ENCODE data around the gene C19orf33. TPM values are rescaled to one million over a fixed set of nuclear protein-coding genes. Genes with fewer than 3 reads are reported as not detected.
"Not testable (repeated sequence)": the region's sequence is repeated elsewhere in the genome, so short reads cannot be mapped to it uniquely, and the experiment has no call there.

C19orf33 gene
- 0.58 TPM in 1 of 2 replicates, not detected in the other for total RNA-seq

DNA sequence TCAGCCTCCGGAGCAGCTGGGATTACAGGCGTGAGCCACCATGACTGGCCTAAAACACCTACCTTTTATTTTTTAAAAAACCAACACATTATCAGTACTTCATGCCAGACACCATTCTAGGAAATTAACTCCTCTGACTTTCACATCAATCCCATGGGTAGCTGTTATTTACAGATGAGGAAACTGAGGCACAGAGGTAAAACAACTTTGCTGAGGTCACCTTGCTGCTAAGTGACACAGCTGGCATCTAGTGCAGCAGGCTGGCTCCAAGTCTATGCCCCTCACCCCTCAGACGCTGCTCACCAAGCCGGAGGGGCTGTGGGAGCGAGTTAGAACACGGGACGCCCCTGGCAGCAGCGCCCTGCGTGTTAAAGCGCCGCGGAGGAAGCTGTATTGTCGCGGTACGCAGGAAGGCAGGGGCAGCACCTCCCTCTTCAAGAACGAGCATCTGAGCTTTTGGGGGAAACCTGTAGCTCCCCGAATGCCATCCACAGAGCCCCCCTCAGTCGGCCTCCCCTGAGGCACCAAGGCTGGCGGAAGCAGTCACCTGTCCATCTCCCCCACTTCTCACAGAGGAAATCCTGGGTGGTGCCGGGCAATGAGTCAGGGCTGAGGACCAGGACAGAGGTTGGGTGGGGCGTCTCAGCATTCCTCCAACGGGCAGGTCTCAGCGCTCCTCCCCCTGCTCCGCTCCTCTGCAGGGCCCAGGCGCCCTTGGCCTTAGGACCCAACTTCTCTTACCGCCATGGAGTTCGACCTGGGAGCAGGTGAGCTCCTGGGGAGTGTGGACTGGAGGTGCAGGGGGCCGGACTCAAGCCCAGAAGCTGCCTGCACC is at the start of gene C19orf33:
Gene C19orf33 (plus strand): TSS at position 735 of the 835 bp plus-strand sequence. CDS start 11 bp downstream, at position 746.
- no peak for ATAC-seq (ENCODE audit: low read depth)
- H3K27ac Mint-ChIP-seq = no peak within 1 kb of the TSS
- TF ChIP-seq, protein P1, sequence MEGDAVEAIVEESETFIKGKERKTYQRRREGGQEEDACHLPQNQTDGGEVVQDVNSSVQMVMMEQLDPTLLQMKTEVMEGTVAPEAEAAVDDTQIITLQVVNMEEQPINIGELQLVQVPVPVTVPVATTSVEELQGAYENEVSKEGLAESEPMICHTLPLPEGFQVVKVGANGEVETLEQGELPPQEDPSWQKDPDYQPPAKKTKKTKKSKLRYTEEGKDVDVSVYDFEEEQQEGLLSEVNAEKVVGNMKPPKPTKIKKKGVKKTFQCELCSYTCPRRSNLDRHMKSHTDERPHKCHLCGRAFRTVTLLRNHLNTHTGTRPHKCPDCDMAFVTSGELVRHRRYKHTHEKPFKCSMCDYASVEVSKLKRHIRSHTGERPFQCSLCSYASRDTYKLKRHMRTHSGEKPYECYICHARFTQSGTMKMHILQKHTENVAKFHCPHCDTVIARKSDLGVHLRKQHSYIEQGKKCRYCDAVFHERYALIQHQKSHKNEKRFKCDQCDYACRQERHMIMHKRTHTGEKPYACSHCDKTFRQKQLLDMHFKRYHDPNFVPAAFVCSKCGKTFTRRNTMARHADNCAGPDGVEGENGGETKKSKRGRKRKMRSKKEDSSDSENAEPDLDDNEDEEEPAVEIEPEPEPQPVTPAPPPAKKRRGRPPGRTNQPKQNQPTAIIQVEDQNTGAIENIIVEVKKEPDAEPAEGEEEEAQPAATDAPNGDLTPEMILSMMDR (IDR thresholded peaks at IDR 0.05) = no peak

GRCh38 chr19:38255383-38256014 is 48.6 kb upstream of the C19orf33 start:
- Mint-ChIP-seq H3K27ac (peak overlapping the region; percentile 83), H3K9me3 (no peaks in the 10 kb centered on the region), H3K4me3 (peak overlapping the region; percentile 79), H3K27me3 (no peaks in the 10 kb centered on the region), H3K4me1 (peaks cover 62% of the 10 kb centered on the region), H3K36me3 (ENCODE audit: low read depth) (no peaks in the 10 kb centered on the region)
- TF ChIP-seq, protein P1 (IDR thresholded peaks at IDR 0.05) = no peak
- CTCF ChIA-PET = interaction anchor here (0.7 to 4.0 kb wide), 8 partner anchors 8 to 357 kb away, joined by 3 to 26 read pairs (median 5); no protein-coding TSS in a partner anchor
- DNase-seq = no peak
- POLR2A ChIA-PET = interaction anchor here (0.6 to 3.2 kb wide), 8 partner anchors 9 to 348 kb away, joined by 3 to 44 read pairs (median 5); partner anchors contain the start of genes SIPA1L3 and SPINT2
- intact Hi-C loops (cut with micrococcal nuclease) = loop anchor here (1.0 kb wide), 2 partner anchors 12 to 357 kb away; no protein-coding TSS in a partner anchor
- peak; percentile 8 for ATAC-seq (ENCODE audit: low read depth)

More for the DNA sequence above, at the start of gene C19orf33:
- Mint-ChIP-seq H3K36me3 (ENCODE audit: low read depth) (peaks cover 31% of the 10 kb centered on the region), H3K27me3 (no peaks in the 10 kb centered on the region), H3K4me1 (no peaks in the 10 kb centered on the region), H3K4me3 (no peak within 1 kb of the TSS), H3K9me3 (no peaks in the 10 kb centered on the region)
- POLR2A ChIA-PET = no interaction called here
- intact Hi-C loops (cut with micrococcal nuclease) = no loop called here
- no peak for DNase-seq
- CTCF ChIA-PET = no interaction called here

DNA sequence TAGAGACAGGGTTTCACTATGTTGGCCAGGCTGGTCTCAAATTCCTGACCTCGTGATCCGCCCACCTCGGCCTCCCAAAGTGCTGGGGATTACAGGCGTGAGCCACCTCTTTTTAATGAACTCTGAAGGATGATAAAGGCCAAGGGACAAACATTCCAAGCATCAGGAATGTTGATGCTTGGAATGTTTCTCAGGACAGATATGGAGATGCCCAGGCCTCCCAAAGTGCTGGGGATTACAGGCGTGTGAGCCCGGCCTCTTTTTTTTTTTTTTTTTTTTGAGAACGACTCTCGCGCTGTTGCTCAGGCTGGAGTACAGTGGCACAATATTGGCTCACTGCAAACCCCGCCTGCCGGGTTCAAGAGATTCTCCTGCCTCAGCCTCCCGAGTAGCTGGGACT is 42.1 kb upstream of the C19orf33 start:
- H3K9me3 Mint-ChIP-seq; H3K36me3 Mint-ChIP-seq (ENCODE audit: low read depth); H3K27me3 Mint-ChIP-seq; ATAC-seq (ENCODE audit: low read depth); DNase-seq; CTCF ChIA-PET; POLR2A ChIA-PET; H3K27ac Mint-ChIP-seq; H3K4me3 Mint-ChIP-seq: not testable (repeated sequence)
- intact Hi-C loops (cut with micrococcal nuclease) = loop anchor here (5.0 kb wide), 1 partner anchor 35 kb away; no protein-coding TSS in a partner anchor
- peaks cover 37% of the 10 kb centered on the region for H3K4me1 Mint-ChIP-seq

- ATAC-seq (ENCODE audit: low read depth) (no peak), DNase-seq (no peak)
- Mint-ChIP-seq H3K27me3 (no peaks in the 10 kb centered on the region), H3K27ac (peak overlapping the region; percentile 99), H3K4me1 (peaks cover 39% of the 10 kb centered on the region), H3K9me3 (no peaks in the 10 kb centered on the region), H3K36me3 (ENCODE audit: low read depth) (peaks cover 4% of the 10 kb centered on the region), H3K4me3 (no peak overlapping the region)
- intact Hi-C loops (cut with micrococcal nuclease) = loop anchor here (5.0 kb wide), 1 partner anchor 35 kb away; no protein-coding TSS in a partner anchor
- TF ChIP-seq, protein P1 (IDR thresholded peaks at IDR 0.05) = no peak
- CTCF ChIA-PET = no interaction called here
- POLR2A ChIA-PET = interaction anchor here (3.1 to 4.0 kb wide), 3 partner anchors 7 to 111 kb away, joined by 24 to 44 read pairs (median 33); partner anchors contain the start of genes PPP1R14A and PSMD8
Measured at GRCh38 chr19:38262585-38263268, 41.3 kb upstream of the C19orf33 start.
